HepG2 (cell line): ENCODE data around the gene RETREG2. TPM values are rescaled to one million over a fixed set of nuclear protein-coding genes. Genes with fewer than 3 reads are reported as not detected.

Experiments
- ATAC-seq: fragments of 200-7000 bp; cut with Tn5 transposase; 3 replicates; pipeline ENCODE4 v1.9.1; 2020; ENCODE audit warnings: mild to moderate bottlenecking, moderate library complexity
- BruUV-seq: library from RNA; stranded (reverse); fragments of 400-500 nt; replicated peaks from 2 replicates; lab custom pipeline; 2021; lab: Mats Ljungman, UMichigan
- CTCF ChIA-PET: fragments of 300-600 bp; formaldehyde crosslinking; extraction: SDS; loops from one replicate; lab custom pipeline; 2021; ENCODE audit warnings: low total read pairs, inconsistent platforms, low intra/inter-chr PET ratio; lab: Yijun Ruan, JAX
- POLR2A ChIA-PET: fragments of 350-600 bp; sonication (Branson Sonifier 250); formaldehyde crosslinking; loops from one replicate; lab custom pipeline; 2020; ENCODE audit warnings: antibody characterized with exemption, inconsistent platforms; lab: Yijun Ruan, JAX
- DNase-seq: peaks from one replicate; pipeline ENCODE4 v3.0.0-alpha.2; 2015; ENCODE audit warnings: low spot score
- FAIRE-seq: peaks from 3 replicates; lab custom pipeline; 2011; peaks lifted over from hg19 to GRCh38; lab: Jason Lieb, UNC
- H2AFZ ChIP-seq: one replicate; pipeline ENCODE4 v1.6.1; 2011; ENCODE audit warnings: low read length, inconsistent platforms
- H3K27ac ChIP-seq: fragments of 300-600 bp; 3 replicates; pipeline ENCODE4 v1.8.0; 2011; ENCODE audit warnings: mixed run types, mild to moderate bottlenecking, mixed read lengths, low read length, inconsistent platforms; ENCODE audit not compliant: insufficient read depth; ENCODE audit errors: extremely low read length
- H3K27me3 ChIP-seq, 2 experiments: fragments of 200-600 bp in 1 of 2; 2 replicates in 1 of 2; 3 replicates in 1 of 2; pipeline versions ENCODE4 v1.6.0 to v1.8.0; 2011; ENCODE audit warnings: low read length in 2 of 2, mild to moderate bottlenecking in 2 of 2, moderate library complexity in 2 of 2, inconsistent platforms in 1 of 2; ENCODE audit not compliant: insufficient read depth in 2 of 2, control insufficient read depth in 1 of 2
- H3K36me3 ChIP-seq, 2 experiments: fragments of 200-600 bp in 1 of 2; replicated peaks in 1 of 2; 2 replicates in 1 of 2; 3 replicates in 1 of 2; pipeline versions ENCODE4 v1.5.1 to v1.8.0; 2011; ENCODE audit warnings: low read length in 2 of 2, inconsistent platforms in 1 of 2; ENCODE audit not compliant: insufficient read depth in 2 of 2, control insufficient read depth in 1 of 2
- H3K4me1 ChIP-seq: 2 replicates; pipeline ENCODE4 v1.5.1; 2012; ENCODE audit warnings: low read length, inconsistent platforms; ENCODE audit not compliant: insufficient read depth
- H3K4me2 ChIP-seq: 2 replicates; pipeline ENCODE4 v1.6.0; 2011; ENCODE audit warnings: low read depth, low read length, inconsistent platforms
- H3K4me3 ChIP-seq, 3 experiments: fragments of 200-600 bp in 1 of 3; sonication (generic), shearing (Covaris generic) in 1 of 3; replicated peaks in 1 of 3; 2 replicates each; pipeline ENCODE4 v1.5.1; 2011 to 2016; ENCODE audit warnings: low read length in 3 of 3, inconsistent platforms in 2 of 3, low read depth in 2 of 3, mild to moderate bottlenecking in 2 of 3, control low read depth in 1 of 3, mixed read lengths in 1 of 3; ENCODE audit not compliant: insufficient read depth in 1 of 3
- H3K79me2 ChIP-seq: one replicate; pipeline ENCODE4 v1.6.1; 2011; ENCODE audit warnings: low read length, inconsistent platforms; ENCODE audit not compliant: insufficient read depth
- H3K9ac ChIP-seq: 2 replicates; pipeline ENCODE4 v1.6.0; 2011; ENCODE audit warnings: mild to moderate bottlenecking, low read depth, low read length, inconsistent platforms; ENCODE audit not compliant: insufficient read depth
- H3K9me3 ChIP-seq: 2 replicates; pipeline ENCODE4 v1.5.1; 2012; ENCODE audit warnings: mild to moderate bottlenecking, low read length
- H4K20me1 ChIP-seq: 2 replicates; pipeline ENCODE4 v1.6.0; 2011; ENCODE audit warnings: inconsistent platforms, mild to moderate bottlenecking, low read length, moderate library complexity; ENCODE audit not compliant: insufficient read depth
- ATF4 ChIP-seq, 2 experiments: fragments of 450-650 bp in 1 of 2; sonication (generic) in 1 of 2; formaldehyde crosslinking; IDR thresholded peaks; 2 replicates each; pipeline versions ENCODE4 v1.5.0 to v1.8.0; 2020 to 2022; ENCODE audit warnings: mild to moderate bottlenecking in 1 of 2, missing genetic modification reagents in 1 of 2
- BRCA1 ChIP-seq: sonication (generic); formaldehyde crosslinking; IDR thresholded peaks from 2 replicates; pipeline ENCODE4 v1.4.0; 2020; ENCODE audit warnings: missing genetic modification reagents
- CHD4 ChIP-seq: fragments of 200-600 bp; sonication (generic); IDR thresholded peaks from 2 replicates; pipeline ENCODE4 v1.7.0; 2017; ENCODE audit warnings: mild to moderate bottlenecking, low read length, borderline replicate concordance
- DDIT3 ChIP-seq: sonication (generic); formaldehyde crosslinking; IDR thresholded peaks from 2 replicates; pipeline ENCODE4 v1.4.0; 2020; ENCODE audit warnings: mild to moderate bottlenecking, missing genetic modification reagents
- EZH2 ChIP-seq: conservative IDR thresholded peaks from 2 replicates; pipeline ENCODE4 v1.6.1; 2012; ENCODE audit warnings: mild to moderate bottlenecking, low read depth, low read length, moderate library complexity
- FLYWCH1 ChIP-seq: sonication (generic); formaldehyde crosslinking; IDR thresholded peaks from 2 replicates; pipeline ENCODE4 v1.8.1; 2023; ENCODE audit warnings: mild to moderate bottlenecking, missing genetic modification reagents
- HDAC6 ChIP-seq: fragments of 200-600 bp; sonication (generic); IDR thresholded peaks from 2 replicates; pipeline ENCODE4 v1.7.0; 2017; ENCODE audit warnings: mild to moderate bottlenecking, antibody characterized with exemption, low read length, low read depth
- HNRNPL ChIP-seq: fragments of 200-400 bp; formaldehyde crosslinking; IDR thresholded peaks from 2 replicates; pipeline ENCODE4 v1.6.1; 2017; ENCODE audit warnings: mild to moderate bottlenecking, low read depth, low read length
- HOXA7 ChIP-seq: sonication (generic); formaldehyde crosslinking; IDR thresholded peaks from 2 replicates; pipeline ENCODE4 v1.8.1; 2022; ENCODE audit warnings: mild to moderate bottlenecking, missing genetic modification reagents, moderate library complexity
- MTF1 ChIP-seq: sonication (generic); formaldehyde crosslinking; IDR thresholded peaks from 2 replicates; pipeline ENCODE4 v1.5.0; 2020; ENCODE audit warnings: missing genetic modification reagents
- MYPOP ChIP-seq: sonication (generic); formaldehyde crosslinking; IDR thresholded peaks from 2 replicates; pipeline ENCODE4 v1.8.1; 2023; ENCODE audit warnings: mild to moderate bottlenecking, moderate library complexity, missing genetic modification reagents
- SKI ChIP-seq: fragments of 450-650 bp; IDR thresholded peaks from one replicate; pipeline ENCODE4 v1.6.1; 2018; ENCODE audit warnings: mild to moderate bottlenecking; ENCODE audit not compliant: partially characterized antibody
- TGIF2 ChIP-seq: IDR thresholded peaks from 2 replicates; pipeline ENCODE4 v1.6.1; 2016; ENCODE audit warnings: control low read depth, missing compliant biosample characterization
- YY1 ChIP-seq: IDR thresholded peaks from 2 replicates; pipeline ENCODE4 v1.6.1; 2011; ENCODE audit warnings: low read length, low read depth, moderate library complexity, mild to moderate bottlenecking; ENCODE audit not compliant: insufficient read depth, insufficient replicate concordance
- ZBTB14 ChIP-seq: sonication (generic); formaldehyde crosslinking; IDR thresholded peaks from 2 replicates; pipeline ENCODE4 v1.4.0; 2020; ENCODE audit warnings: missing genetic modification reagents
- ZFP36 ChIP-seq: fragments of 150-350 bp; IDR thresholded peaks from 2 replicates; pipeline ENCODE4 v1.6.1; 2018; ENCODE audit warnings: borderline replicate concordance, low read length, low read depth; ENCODE audit not compliant: partially characterized antibody
- ZNF225 ChIP-seq: sonication (generic); formaldehyde crosslinking; IDR thresholded peaks from 2 replicates; pipeline ENCODE4 v1.4.0; 2020; ENCODE audit warnings: mild to moderate bottlenecking, missing genetic modification reagents
- ZNF282 ChIP-seq: fragments of 450-650 bp; IDR thresholded peaks from 2 replicates; pipeline ENCODE4 v1.6.1; 2018; ENCODE audit not compliant: partially characterized antibody
- ZNF670 ChIP-seq: sonication (generic); formaldehyde crosslinking; IDR thresholded peaks from 2 replicates; pipeline ENCODE4 v1.8.0; 2022; ENCODE audit warnings: mild to moderate bottlenecking, missing genetic modification reagents, borderline replicate concordance
- ZNF709 ChIP-seq: sonication (generic); formaldehyde crosslinking; IDR thresholded peaks from 2 replicates; pipeline ENCODE4 v1.5.0; 2020; ENCODE audit warnings: mild to moderate bottlenecking, missing genetic modification reagents
- WGBS: methylation state at CpG from one replicate; pipeline ENCODE4 v1.1.6; 2017; ENCODE audit warnings: low lambda C conversion rate; 5-methylcytosine and 5-hydroxymethylcytosine counted together
- in situ Hi-C: cut with HindIII; loops from 2 replicates; pipeline ENCODE4 v1.10.0; 2017; ENCODE audit warnings: low pct_unique_long_range_greater_than_20kb; ENCODE audit not compliant: extremely low pct_ligation_motif_present
- intact Hi-C: fragments of 100-400 bp; cut with micrococcal nuclease; formaldehyde crosslinking; loops from one replicate; pipeline ENCODE4 v1.10.0; 2022; ENCODE audit not compliant: unreplicated experiment
- polyA plus RNA-seq, 8 experiments: library from polyadenylated mRNA; depleted of rRNA in 3 of 8; stranded (reverse) in 7 of 8; unstranded in 1 of 8; fragments of >200 nt; fragmentation: Illumina TruSeq in 4 of 8; extraction: Trizol in 4 of 8; gene quantifications; 2 replicates each; pipeline versions ENCODE4 v1.2.1 to v1.2.3, GENCODE V29; 2011 to 2016; ENCODE audit warnings: low read depth in 4 of 8, missing spikeins in 1 of 8, mixed read lengths in 1 of 8; ENCODE audit not compliant: insufficient read depth in 1 of 8
- total RNA-seq, 5 experiments: library from RNA; depleted of rRNA; stranded (reverse); fragments of >200 nt; fragmentation: Illumina TruSeq; extraction: Trizol; gene quantifications; 2 replicates each; pipeline ENCODE4 v1.2.3, GENCODE V29; 2016; ENCODE audit warnings: low read depth in 1 of 5

The RETREG2 gene
- total and polyA plus RNA-seq, 2 of the 13 experiments (the other 11 are each of a cell fraction or from before 2014, with no cell fraction given), result 86.0 to 134 TPM

- no TSS peak for BruUV-seq
- WGBS, result under 1% methylated on average over 69 of the region's 76 CpGs
- POLR2A ChIA-PET, result interaction anchor here (0.6 to 5.6 kb wide), 24 partner anchors 11 to 451 kb away, joined by 3 to 227 read pairs (median 7); partner anchors contain the start of genes ABCB6, ANKZF1, ATG9A and CNPPD1
- ATAC-seq (peak; percentile 83), DNase-seq (peak; percentile 86), FAIRE-seq (peak; percentile 28)
- H3K27ac ChIP-seq, result peak within 1 kb of the TSS; percentile 95
- H3K4me3 ChIP-seq, result peak within 1 kb of the TSS; percentile 65 to 86 (median 74)
- no peaks in the 10 kb centered on the region for H3K9me3 ChIP-seq
- CTCF ChIA-PET, result interaction anchor here (0.9 to 2.6 kb wide), 2 partner anchors 35 to 88 kb away, joined by 3 to 8 read pairs; no protein-coding TSS in a partner anchor
- no peaks in the 10 kb centered on the region for H4K20me1 ChIP-seq
- intact Hi-C loops (loop anchor here (1.0 kb wide), 2 partner anchors 14 to 23 kb away; partner anchors contain the start of genes ANKZF1 and ATG9A), in situ Hi-C loops (loop anchor here (5.0 kb wide), 1 partner anchor 34 kb away; the partner anchor contains the start of gene SLC23A3)
- H3K4me2 ChIP-seq, result peak within 1 kb of the TSS; percentile 100
- peak within 1 kb of the TSS; percentile 86 for H3K9ac ChIP-seq
- H2AFZ ChIP-seq, result no peak within 1 kb of the TSS
- no peaks in the 10 kb centered on the region; a peak in 1 of 5 replicates for H3K27me3 ChIP-seq
- peaks cover 9 to 22% of the 10 kb centered on the region in 2 experiments for H3K36me3 ChIP-seq
- H3K4me1 ChIP-seq, result peaks cover 54% of the 10 kb centered on the region
- H3K79me2 ChIP-seq, result peaks cover 6% of the 10 kb centered on the region
- TF ChIP-seq BRCA1 (CRISPR knock-in tag) (no peak), ZFP36 (no peak), SKI (peak; percentile 31), DDIT3 (CRISPR knock-in tag) (no peak), ZNF282 (no peak), ATF4 (CRISPR knock-in tag; IDR thresholded peaks at IDR 0.05) (peak in 1 of 2 experiments; percentile 48; a peak in 2 of 4 replicates), ZNF670 (CRISPR knock-in tag) (no peak), HOXA7 (CRISPR knock-in tag) (no peak), FLYWCH1 (CRISPR knock-in tag) (no peak), ZBTB14 (CRISPR knock-in tag) (peak; percentile 81), EZH2 (no peak), TGIF2 (no peak; the same call in 1 of the 2 replicates), HDAC6 (no peak), ZNF225 (CRISPR knock-in tag) (peak; percentile 59; the same call in 1 of the 2 replicates), ZNF709 (CRISPR knock-in tag) (peak; percentile 88), MYPOP (no peak; the same call in 1 of the 2 replicates), CHD4 (no peak), YY1 (peak; percentile 67), MTF1 (no peak; the same call in 1 of the 2 replicates), HNRNPL (peak; percentile 43; the same call in 1 of the 2 replicates)
Measured at GRCh38 chr2:219206328-219207133, 28.5 kb downstream of the RETREG2 start, which contains the start of gene ZFAND2B. Gene ZFAND2B, plus strand, starts transcription at chr2:219206782. Its CDS starts 206 bp downstream, at chr2:219206988.
